A549 (cell line): ENCODE measurements around the gene NR2E3. TPM values are rescaled to one million over a fixed set of nuclear protein-coding genes. Genes with fewer than 3 reads are reported as not detected.

Source experiments
- ATAC-seq, 2 experiments: fragments of 200-7000 bp in 1 of 2; fragments of >200 bp in 1 of 2; cut with Nextera tagmentation in 1 of 2; cut with Tn5 transposase in 1 of 2; 3 replicates each; pipeline versions ENCODE4 v1.8.0 to v1.9.1; 2018 to 2020; ENCODE audit warnings: mild to moderate bottlenecking in 1 of 2, moderate library complexity in 1 of 2
- CTCF ChIA-PET: fragments of 300-600 bp; sonication (Branson Sonifier 250); formaldehyde crosslinking; extraction: SDS; loops from one replicate; lab custom pipeline; 2021; ENCODE audit warnings: antibody characterized with exemption, inconsistent platforms; lab: Yijun Ruan, JAX
- POLR2A ChIA-PET: fragments of 350-600 bp; formaldehyde crosslinking; extraction: SDS; loops from one replicate; lab custom pipeline; 2021; ENCODE audit warnings: antibody characterized with exemption, inconsistent platforms; lab: Yijun Ruan, JAX
- DNase-seq, 2 experiments: peaks; one replicate each; pipeline versions ENCODE4 v3.0.0 to v3.0.0-alpha.2; 2011 to 2016; ENCODE audit warnings: low read depth in 1 of 2, low spot score in 1 of 2
- FAIRE-seq: peaks from 2 replicates; lab custom pipeline; 2011; peaks lifted over from hg19 to GRCh38; lab: Jason Lieb, UNC
- H3K27ac ChIP-seq, 2 experiments: fragments of >200 bp; sonication (Bioruptor Twin); formaldehyde crosslinking; 3 replicates each; pipeline ENCODE4 v1.5.1; 2016 to 2017
- H3K4me1 ChIP-seq: fragments of >200 bp; sonication (Bioruptor Twin); formaldehyde crosslinking; 3 replicates; pipeline ENCODE4 v1.6.1; 2016
- H3K4me2 ChIP-seq: fragments of >200 bp; sonication (Bioruptor Twin); formaldehyde crosslinking; 3 replicates; pipeline ENCODE4 v1.6.1; 2016
- H3K4me3 ChIP-seq: fragments of >200 bp; sonication (Bioruptor Twin); formaldehyde crosslinking; 3 replicates; pipeline ENCODE4 v1.5.1; 2016
- H3K9me3 ChIP-seq: fragments of >200 bp; sonication (Bioruptor Twin); formaldehyde crosslinking; 3 replicates; pipeline ENCODE4 v1.6.1; 2016
- ATOH8 ChIP-seq: fragments of 250-450 bp; sonication (Bioruptor Pico); IDR thresholded peaks from 2 replicates; pipeline ENCODE4 v1.5.0; 2020; ENCODE audit warnings: low read depth, mild to moderate bottlenecking, moderate library complexity
- BCL3 ChIP-seq: fragments of >200 bp; sonication (Bioruptor Twin); formaldehyde crosslinking; IDR thresholded peaks from 3 replicates; pipeline ENCODE4 v1.6.1; 2016
- CBX8 ChIP-seq: fragments of 200-600 bp; sonication (generic); IDR thresholded peaks from 2 replicates; pipeline ENCODE4 v1.6.1; 2016
- CEBPB ChIP-seq, 2 experiments: fragments of >200 bp in 1 of 2; sonication (Bioruptor Twin) in 1 of 2; formaldehyde crosslinking in 1 of 2; IDR thresholded peaks; 2 replicates each; pipeline ENCODE4 v1.6.1; 2012 to 2016
- E2F6 ChIP-seq: IDR thresholded peaks from 2 replicates; pipeline ENCODE4 v1.6.1; 2012; ENCODE audit warnings: low read depth, borderline replicate concordance
- EHF ChIP-seq: fragments of 250-450 bp; sonication (Bioruptor Pico); IDR thresholded peaks from 2 replicates; pipeline ENCODE4 v1.5.0; 2020; ENCODE audit warnings: mild to moderate bottlenecking
- EHMT2 ChIP-seq: fragments of 200-600 bp; sonication (generic); IDR thresholded peaks from 2 replicates; pipeline ENCODE4 v1.6.1; 2016; ENCODE audit warnings: antibody characterized with exemption, low read depth, mild to moderate bottlenecking, moderate library complexity
- ESRRA ChIP-seq: fragments of 150-350 bp; IDR thresholded peaks from 2 replicates; pipeline ENCODE4 v1.6.1; 2014; ENCODE audit warnings: mild to moderate bottlenecking, low read length, borderline replicate concordance
- FOSB ChIP-seq: fragments of 250-450 bp; sonication (Bioruptor Pico); IDR thresholded peaks from 2 replicates; pipeline ENCODE4 v1.5.0; 2020; ENCODE audit warnings: mild to moderate bottlenecking, moderate library complexity
- FOSL2 ChIP-seq, 2 experiments: fragments of 450-650 bp in 1 of 2; fragments of >200 bp in 1 of 2; sonication (Bioruptor Twin) in 1 of 2; formaldehyde crosslinking; IDR thresholded peaks; 2 replicates each; pipeline versions ENCODE4 v1.5.0 to v1.6.1; 2016 to 2020; ENCODE audit warnings: mild to moderate bottlenecking in 1 of 2, moderate library complexity in 1 of 2
- HMGXB4 ChIP-seq: fragments of 250-450 bp; sonication (Bioruptor Pico); IDR thresholded peaks from 2 replicates; pipeline ENCODE4 v1.5.0; 2021; ENCODE audit warnings: mild to moderate bottlenecking, moderate library complexity, borderline replicate concordance
- HOXB13 ChIP-seq: fragments of 250-450 bp; sonication (Bioruptor Pico); IDR thresholded peaks from 2 replicates; pipeline ENCODE4 v1.5.0; 2020; ENCODE audit warnings: low read depth, mild to moderate bottlenecking, moderate library complexity
- HOXB5 ChIP-seq: fragments of 250-450 bp; sonication (Bioruptor Pico); IDR thresholded peaks from 2 replicates; pipeline ENCODE4 v1.5.0; 2020; ENCODE audit warnings: mild to moderate bottlenecking, moderate library complexity
- KDM1A ChIP-seq: fragments of 200-600 bp; sonication (generic); IDR thresholded peaks from 2 replicates; pipeline ENCODE4 v1.6.1; 2016; ENCODE audit warnings: low read depth, mild to moderate bottlenecking
- KDM5A ChIP-seq: fragments of 200-600 bp; sonication (generic); IDR thresholded peaks from 2 replicates; pipeline ENCODE4 v1.6.1; 2016; ENCODE audit warnings: antibody characterized with exemption, mild to moderate bottlenecking
- MAFK ChIP-seq: fragments of 450-650 bp; IDR thresholded peaks from 2 replicates; pipeline ENCODE4 v1.6.1; 2014; ENCODE audit not compliant: partially characterized antibody
- MAZ ChIP-seq: fragments of 150-350 bp; IDR thresholded peaks from 2 replicates; pipeline ENCODE4 v1.6.1; 2014; ENCODE audit warnings: antibody characterized with exemption, low read depth, low read length, borderline replicate concordance
- MYC ChIP-seq: IDR thresholded peaks from 2 replicates; pipeline ENCODE4 v1.6.1; 2012; ENCODE audit warnings: mild to moderate bottlenecking, inconsistent platforms, low read length, improper control_type of control experiment, borderline replicate concordance
- PBX3 ChIP-seq: IDR thresholded peaks from 2 replicates; pipeline ENCODE4 v1.6.1; 2012
- PHF8 ChIP-seq: fragments of 200-600 bp; sonication (generic); IDR thresholded peaks from 2 replicates; pipeline ENCODE4 v1.6.1; 2016; ENCODE audit warnings: low read depth, mild to moderate bottlenecking, antibody characterized with exemption, moderate library complexity, borderline replicate concordance
- POLR2A ChIP-seq: IDR thresholded peaks from 2 replicates; pipeline ENCODE4 v1.6.1; 2012; ENCODE audit warnings: mild to moderate bottlenecking, low read length
- RAD21 ChIP-seq, 2 experiments: fragments of >200 bp in 1 of 2; sonication (Bioruptor Twin) in 1 of 2; formaldehyde crosslinking in 1 of 2; IDR thresholded peaks in 1 of 2; conservative IDR thresholded peaks in 1 of 2; 2 replicates in 1 of 2; 3 replicates in 1 of 2; pipeline ENCODE4 v1.6.1; 2012 to 2018; ENCODE audit warnings: inconsistent platforms in 1 of 2
- SMC3 ChIP-seq: fragments of >200 bp; sonication (Bioruptor Twin); formaldehyde crosslinking; IDR thresholded peaks from 3 replicates; pipeline ENCODE4 v1.6.1; 2018; ENCODE audit warnings: inconsistent platforms
- ZC3H11A ChIP-seq: fragments of 450-650 bp; IDR thresholded peaks from 2 replicates; pipeline ENCODE4 v1.6.1; 2014; ENCODE audit warnings: antibody characterized with exemption, mild to moderate bottlenecking
- ZNF302 ChIP-seq: fragments of 250-450 bp; sonication (Bioruptor Pico); IDR thresholded peaks from 2 replicates; pipeline ENCODE4 v1.9.0; 2021; ENCODE audit warnings: inconsistent platforms, mild to moderate bottlenecking, moderate library complexity
- WGBS: methylation state at CpG from one replicate; pipeline ENCODE4 v1.1.6; 2017; ENCODE audit errors: missing lambda C conversion rate; 5-methylcytosine and 5-hydroxymethylcytosine counted together
- polyA plus RNA-seq, 4 experiments: library from polyadenylated mRNA; depleted of rRNA in 3 of 4; stranded (reverse); fragments of >200 nt; fragmentation: RNase III in 1 of 4; extraction: RNeasy Plus Mini Kit Qiagen cat#74134 plus additional on column Dnase treatment in 1 of 4; gene quantifications; 2 replicates in 3 of 4; 3 replicates in 1 of 4; pipeline ENCODE4 v1.2.3, GENCODE V29; 2011 to 2017

NR2E3 gene
- polyA plus RNA-seq, 2 of the 4 experiments (the other 2 are of a cell fraction): 0.13 to 0.79 TPM

GRCh38 chr15:71798641-71799040, 11.7 kb upstream of the NR2E3 start:
- TF ChIP-seq PHF8 (no peak), ZC3H11A (no peak), E2F6 (no peak), POLR2A (no peak), MYC (no peak), CEBPB (IDR thresholded peaks at IDR 0.05) (no peak), ESRRA (no peak), MAZ (no peak), KDM5A (no peak), SMC3 (no peak), FOSL2 (IDR thresholded peaks at IDR 0.05) (no peak), FOSL2 (CRISPR knock-in tag; IDR thresholded peaks at IDR 0.05) (no peak)
- Histone ChIP-seq H3K9me3 (peaks cover 14% of the 10 kb centered on the region; the same call in 1 of the 3 replicates), H3K4me2 (no peak overlapping the region), H3K27ac (peak overlapping the region; percentile 84; a peak in 5 of 6 replicates), H3K4me3 (no peak overlapping the region), H3K4me1 (peaks cover 22% of the 10 kb centered on the region)
- POLR2A ChIA-PET: no interaction called here
- DNase-seq (no peak), ATAC-seq (no peak), FAIRE-seq (no peak)
- CTCF ChIA-PET: interaction anchor here (0.6 to 13.3 kb wide), 6 partner anchors 11 to 947 kb away, joined by 3 to 522 read pairs (median 68); no protein-coding TSS in a partner anchor
- WGBS: 88% methylated on average over 6 of the region's 6 CpGs

- H3K27ac ChIP-seq: peak overlapping the region; percentile 84
- ATAC-seq (no peak), FAIRE-seq (no peak), DNase-seq (no peak)
- 94% methylated on average over 3 of the region's 3 CpGs for WGBS
- TF ChIP-seq BCL3: no peak
- peak; percentile 59; the same call in 1 of the 2 replicates for TF ChIP-seq HOXB5
- CTCF ChIA-PET: interaction anchor here (0.6 to 13.3 kb wide), 40 partner anchors 10 to 1051 kb away, joined by 3 to 522 read pairs (median 5); partner anchors contain the start of gene NR2E3
- H3K4me3 ChIP-seq: no peak overlapping the region
- H3K9me3 ChIP-seq: peaks cover 14% of the 10 kb centered on the region; the same call in 1 of the 3 replicates
- POLR2A ChIA-PET: interaction anchor here (1.3 to 1.5 kb wide), 2 partner anchors 48 to 505 kb away, joined by 4 to 17 read pairs; no protein-coding TSS in a partner anchor
- peaks cover 36% of the 10 kb centered on the region for H3K4me1 ChIP-seq
- H3K4me2 ChIP-seq: peak overlapping the region; percentile 47
Observed at GRCh38 chr15:71800190-71800589, 10.2 kb upstream of the NR2E3 start.

- DNase-seq: peak; percentile 91 to 96
- H3K27ac ChIP-seq: peak overlapping the region; percentile 84
- ChIA-PET CTCF (interaction anchor here (0.6 to 13.3 kb wide), 125 partner anchors 9 to 1875 kb away, joined by 3 to 522 read pairs (median 4); partner anchors contain the start of genes NR2E3 and THSD4), POLR2A (interaction anchor here (0.7 to 1.5 kb wide), 3 partner anchors 49 to 505 kb away, joined by 3 to 17 read pairs (median 4); no protein-coding TSS in a partner anchor)
- WGBS: 38% methylated on average over 17 of the region's 17 CpGs
- H3K9me3 ChIP-seq: peaks cover 14% of the 10 kb centered on the region; the same call in 1 of the 3 replicates
- peaks cover 45% of the 10 kb centered on the region for H3K4me1 ChIP-seq
- peak; percentile 67 for FAIRE-seq
- peak; percentile 91 to 97 for ATAC-seq
- H3K4me3 ChIP-seq: no peak overlapping the region
- peak overlapping the region; percentile 47 for H3K4me2 ChIP-seq
- no peak for TF ChIP-seq KDM1A
- peak; percentile 77 for TF ChIP-seq ATOH8 (CRISPR knock-in tag)
- TF ChIP-seq EHMT2: no peak
- peak; percentile 75; the same call in 1 of the 2 replicates for TF ChIP-seq PBX3
- no peak for TF ChIP-seq CBX8
- TF ChIP-seq EHF (CRISPR knock-in tag): no peak
- TF ChIP-seq RAD21 (conservative IDR thresholded peaks at IDR 0.05 in 1 of 2, IDR thresholded peaks at IDR 0.05 in 1 of 2): peak; percentile 99
- peak; percentile 98 for TF ChIP-seq SMC3
- TF ChIP-seq FOSB (CRISPR knock-in tag): no peak
- no peak for TF ChIP-seq HOXB13
- TF ChIP-seq ZNF302 (CRISPR knock-in tag): no peak
- TF ChIP-seq MAFK: peak; percentile 41
- no peak for TF ChIP-seq HMGXB4 (CRISPR knock-in tag)
- TF ChIP-seq ESRRA: no peak
- no peak for TF ChIP-seq E2F6
Observed at GRCh38 chr15:71800835-71801745, 9.3 kb upstream of the NR2E3 start.
